Stimulated activated CD4-positive, alpha-beta T cell treated with anti-CD3 and anti-CD28 coated beads, Interleukin-1b, Interleukin-23, amount 100 ng/mL, for 48 hours (primary cell): ENCODE results near the gene ATAT1.

Experiments
- DNase-seq: peaks from one replicate; pipeline ENCODE4 v3.0.0-alpha.2; 2020

The ATAT1 gene

DNA sequence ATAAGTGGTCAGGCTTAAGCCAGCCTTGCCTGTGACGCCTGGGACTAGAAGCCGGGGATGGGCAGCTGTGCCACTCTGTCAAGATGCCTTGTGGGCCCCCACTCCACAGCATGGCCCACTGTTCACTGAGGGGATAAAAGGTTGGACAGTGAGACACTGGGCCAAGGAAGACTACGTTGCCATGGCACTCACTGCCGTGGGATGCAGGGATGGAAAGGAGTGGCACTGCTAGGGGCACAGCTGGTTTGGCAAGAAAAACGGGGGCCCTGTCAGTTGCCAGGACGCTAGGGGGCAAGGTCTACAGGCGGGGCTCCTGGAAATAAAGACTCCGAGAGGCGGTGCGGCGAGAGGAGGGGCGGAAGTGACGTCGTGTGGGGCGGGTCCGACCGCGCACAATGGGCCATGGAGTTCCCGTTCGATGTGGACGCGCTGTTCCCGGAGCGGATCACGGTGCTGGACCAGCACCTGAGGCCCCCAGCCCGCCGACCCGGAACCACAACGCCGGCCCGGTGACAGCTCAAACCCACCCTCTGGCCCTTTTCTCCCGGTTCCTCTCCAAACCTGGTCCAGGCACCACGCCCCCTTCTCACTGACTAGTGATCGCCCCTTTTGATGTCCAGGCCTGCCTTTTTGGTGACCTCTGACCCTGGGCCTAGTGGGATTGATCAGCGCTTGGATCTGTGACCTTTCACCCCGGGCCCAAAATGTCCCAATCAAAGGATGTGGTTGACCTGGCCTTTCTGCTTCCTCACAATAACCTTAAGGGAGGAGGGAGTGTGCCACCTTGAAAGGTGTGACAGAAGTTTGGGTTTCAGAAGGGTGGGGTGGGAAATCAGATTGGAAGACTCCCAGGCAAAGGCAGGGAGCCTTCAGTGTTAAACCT, at the start of gene ATAT1:
ATAT1 (plus strand) TSS at position 391 of the 883 bp plus-strand sequence.
- DNase-seq: peak; percentile 83

DNA sequence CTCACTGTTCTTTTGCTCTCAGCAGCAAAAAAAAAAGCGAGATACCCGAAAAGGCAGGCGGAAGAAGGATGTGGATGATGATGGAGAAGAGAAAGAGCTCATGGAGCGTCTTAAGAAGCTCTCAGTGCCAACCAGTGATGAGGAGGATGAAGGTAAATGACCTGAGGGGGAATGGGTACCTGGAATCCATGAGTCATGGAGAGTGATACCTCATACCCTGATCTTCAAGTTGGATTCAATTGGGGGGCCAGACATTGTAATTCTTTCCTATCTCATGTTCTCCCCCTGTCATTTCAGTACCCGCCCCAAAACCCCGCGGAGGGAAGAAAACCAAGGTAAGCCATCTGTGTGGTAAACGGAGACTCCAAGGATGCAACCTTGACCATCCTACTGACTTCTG, 48.6 kb upstream of the ATAT1 start:
- no peak for DNase-seq

DNA sequence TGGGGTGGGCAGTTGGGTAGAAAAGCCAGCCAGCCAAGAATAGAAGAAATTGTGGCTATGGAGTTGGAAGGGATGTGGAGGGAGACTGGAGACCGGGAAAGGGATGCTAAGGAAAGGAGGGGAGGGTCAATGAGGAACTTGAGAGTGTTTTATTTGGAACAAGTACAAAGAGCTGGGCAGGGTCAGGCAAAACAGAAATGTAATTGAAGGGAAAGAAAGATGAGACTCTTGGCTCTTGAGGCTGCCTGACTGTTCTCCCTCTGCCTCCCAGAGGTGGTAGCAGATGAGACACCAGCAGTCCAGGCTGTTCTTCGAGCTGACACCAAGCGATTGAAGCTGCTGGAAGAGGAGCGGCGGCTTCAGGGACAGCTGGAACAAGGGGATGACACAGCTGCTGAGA, 42.8 kb upstream of the ATAT1 start:
- no peak for DNase-seq

DNA sequence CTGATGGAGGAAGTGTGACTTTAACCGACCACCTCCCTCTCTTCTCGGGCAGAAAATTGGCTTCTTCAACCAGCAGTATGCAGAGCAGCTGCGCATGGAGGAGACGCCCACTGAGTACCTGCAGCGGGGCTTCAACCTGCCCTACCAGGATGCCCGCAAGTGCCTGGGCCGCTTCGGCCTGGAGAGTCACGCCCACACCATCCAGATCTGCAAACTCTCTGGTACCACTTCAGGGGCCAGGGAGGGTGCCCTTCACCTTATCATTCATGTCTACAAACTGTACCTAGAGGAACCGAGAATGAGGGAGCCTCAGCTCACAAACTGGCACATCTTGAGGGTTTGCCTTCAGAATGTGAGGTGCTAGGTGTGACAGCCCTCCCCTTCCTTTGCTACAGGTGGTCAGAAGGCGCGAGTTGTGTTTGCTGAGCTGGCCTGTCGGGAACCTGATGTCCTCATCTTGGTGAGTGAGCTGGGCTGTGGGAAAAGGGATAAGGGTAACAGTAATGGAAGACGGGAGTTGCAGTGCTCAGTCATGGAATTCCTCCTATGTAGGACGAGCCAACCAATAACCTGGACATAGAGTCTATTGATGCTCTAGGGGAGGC, 36.8 kb upstream of the ATAT1 start:
- DNase-seq: no peak

DNA sequence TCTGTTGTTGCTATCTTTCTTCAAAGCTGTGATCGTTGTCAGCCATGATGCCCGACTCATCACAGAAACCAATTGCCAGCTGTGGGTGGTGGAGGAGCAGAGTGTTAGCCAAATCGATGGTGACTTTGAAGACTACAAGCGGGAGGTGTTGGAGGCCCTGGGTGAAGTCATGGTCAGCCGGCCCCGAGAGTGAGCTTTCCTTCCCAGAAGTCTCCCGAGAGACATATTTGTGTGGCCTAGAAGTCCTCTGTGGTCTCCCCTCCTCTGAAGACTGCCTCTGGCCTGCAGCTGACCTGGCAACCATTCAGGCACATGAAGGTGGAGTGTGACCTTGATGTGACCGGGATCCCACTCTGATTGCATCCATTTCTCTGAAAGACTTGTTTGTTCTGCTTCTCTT, 36.2 kb upstream of the ATAT1 start:
- DNase-seq: no peak

DNA sequence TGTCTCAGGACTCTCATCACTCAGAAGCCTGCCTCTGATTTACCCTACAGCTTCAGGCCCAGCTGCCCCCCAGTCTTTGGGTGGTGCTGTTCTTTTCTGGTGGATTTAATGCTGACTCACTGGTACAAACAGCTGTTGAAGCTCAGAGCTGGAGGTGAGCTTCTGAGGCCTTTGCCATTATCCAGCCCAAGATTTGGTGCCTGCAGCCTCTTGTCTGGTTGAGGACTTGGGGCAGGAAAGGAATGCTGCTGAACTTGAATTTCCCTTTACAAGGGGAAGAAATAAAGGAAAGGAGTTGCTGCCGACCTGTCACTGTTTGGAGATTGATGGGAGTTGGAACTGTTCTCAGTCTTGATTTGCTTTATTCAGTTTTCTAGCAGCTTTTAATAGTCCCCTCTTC, 35.7 kb upstream of the ATAT1 start:
- DNase-seq: no peak

DNA sequence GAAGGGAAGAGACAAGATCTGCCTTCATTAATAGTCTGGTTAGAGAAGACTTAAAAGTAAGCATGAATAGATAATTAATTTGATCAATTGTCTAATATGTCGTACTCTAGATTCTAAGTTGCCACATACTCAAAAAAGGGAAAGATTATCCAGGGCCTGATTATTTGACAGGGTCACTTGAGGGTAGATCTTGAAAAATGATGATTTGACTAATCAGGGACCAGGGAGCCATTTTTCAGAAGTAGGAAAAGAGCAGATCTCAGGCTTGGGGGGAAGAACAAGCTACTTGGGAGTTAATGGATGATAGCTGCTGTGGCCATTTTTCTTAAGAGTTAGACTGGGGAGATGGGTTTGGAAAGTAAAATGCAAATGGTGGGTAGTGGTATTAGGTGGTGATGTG, 34.4 kb upstream of the ATAT1 start:
- DNase-seq: no peak

DNA sequence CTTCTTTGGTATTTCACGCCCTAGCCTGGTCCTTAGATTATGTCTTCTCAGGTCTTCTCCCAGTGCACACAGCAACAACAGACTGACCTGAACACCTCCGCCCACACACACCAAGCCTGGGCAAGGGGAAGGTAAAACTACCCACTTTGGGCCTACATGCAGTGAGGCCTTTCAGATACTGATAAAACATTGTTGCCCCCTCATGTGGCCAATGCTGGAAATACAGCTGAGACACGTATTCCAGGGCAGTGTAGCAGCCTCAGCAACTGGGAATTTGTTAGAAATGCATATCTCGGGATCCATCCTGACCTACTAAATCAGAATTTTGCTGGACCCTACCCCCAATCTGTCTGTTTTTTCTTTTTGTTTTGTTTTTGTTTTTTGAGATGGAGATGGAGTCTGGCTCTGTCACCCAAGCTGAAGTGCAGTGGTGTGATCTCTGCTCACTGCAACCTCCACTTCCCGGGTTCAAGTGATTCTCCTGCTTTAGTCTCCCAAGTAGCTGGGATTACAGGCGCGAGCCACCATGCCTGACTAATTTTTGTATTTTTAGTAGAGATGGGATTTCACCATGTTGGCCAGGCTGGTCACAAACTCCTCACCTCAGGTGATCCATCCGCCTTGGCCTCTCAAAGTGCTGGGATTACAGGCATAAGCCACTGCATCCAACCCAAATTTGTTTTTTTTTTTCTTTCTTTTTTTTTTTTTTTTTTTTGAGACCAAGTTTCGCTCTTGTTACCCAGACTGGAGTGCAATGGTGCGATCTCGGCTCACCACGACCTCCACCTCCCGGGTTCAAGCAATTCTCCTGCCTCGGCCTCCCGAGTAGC, 29.1 kb upstream of the ATAT1 start:
- DNase-seq: peak; percentile 72

DNA sequence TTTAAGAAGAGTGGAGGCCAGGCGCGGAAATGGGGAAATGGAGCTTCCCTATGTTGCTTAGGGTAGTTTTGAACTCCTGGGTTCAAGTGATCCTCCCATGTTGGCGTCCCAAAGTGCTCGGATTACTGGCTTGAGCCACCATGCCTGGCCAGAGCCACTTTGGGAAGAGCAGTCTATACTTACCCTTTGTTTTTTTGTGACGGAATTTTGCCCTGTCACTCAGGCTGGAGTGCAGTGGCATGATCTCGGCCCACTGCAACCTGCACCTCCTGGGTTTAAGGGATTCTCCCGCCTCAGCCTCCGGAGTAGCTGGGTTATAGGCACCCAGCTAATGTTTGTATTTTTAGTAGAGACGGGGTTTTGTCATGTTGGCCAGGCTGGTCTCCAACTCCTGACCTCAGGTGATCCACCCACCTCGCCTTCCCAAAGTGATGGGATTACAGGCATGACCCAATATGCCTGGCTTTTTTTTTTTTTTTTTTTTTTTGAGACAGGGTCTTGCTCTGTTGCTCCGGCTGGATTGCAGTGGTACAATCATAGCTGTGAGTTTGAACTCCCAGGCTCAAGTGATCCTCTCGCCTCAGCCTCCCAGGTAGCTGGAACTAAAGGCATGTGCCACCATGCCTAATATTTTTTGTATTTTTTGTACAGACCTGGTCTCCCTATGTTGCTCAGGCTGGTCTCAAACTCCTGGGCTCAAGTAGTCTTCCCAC, 27.6 kb upstream of the ATAT1 start:
- no peak for DNase-seq

DNA sequence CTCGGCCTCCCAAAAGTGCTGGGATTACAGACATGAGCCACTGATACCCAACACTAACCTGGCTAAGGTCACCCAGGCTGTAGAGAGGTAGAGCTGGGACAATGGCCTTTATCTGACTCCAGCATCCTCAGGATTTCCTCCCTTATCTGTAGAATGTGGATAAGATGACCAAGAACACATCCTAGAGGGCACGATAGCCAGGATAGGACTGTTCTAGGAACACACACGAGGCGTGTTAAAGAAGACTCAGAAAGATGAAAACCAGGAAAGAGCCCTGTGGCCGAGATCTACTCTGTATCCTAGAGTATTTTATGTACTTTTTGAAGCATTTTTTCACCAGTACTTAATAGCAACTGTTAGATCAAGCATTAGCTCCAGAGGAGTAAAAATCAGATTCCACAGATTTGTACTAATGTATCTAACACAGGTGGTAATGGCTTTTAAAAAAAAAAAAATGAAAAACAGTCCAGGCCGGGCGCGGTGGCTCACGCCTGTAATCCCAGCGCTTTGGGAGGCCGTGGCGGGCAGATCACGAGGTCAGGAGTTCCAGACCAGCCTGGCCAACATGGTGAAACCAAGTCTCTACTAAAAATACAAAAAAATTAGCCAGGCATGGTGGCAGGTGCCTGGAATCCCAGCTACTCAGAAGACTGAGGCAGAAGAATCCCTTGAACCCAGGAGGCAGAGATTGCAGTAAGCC, 26.9 kb upstream of the ATAT1 start:
- DNase-seq: no peak

DNA sequence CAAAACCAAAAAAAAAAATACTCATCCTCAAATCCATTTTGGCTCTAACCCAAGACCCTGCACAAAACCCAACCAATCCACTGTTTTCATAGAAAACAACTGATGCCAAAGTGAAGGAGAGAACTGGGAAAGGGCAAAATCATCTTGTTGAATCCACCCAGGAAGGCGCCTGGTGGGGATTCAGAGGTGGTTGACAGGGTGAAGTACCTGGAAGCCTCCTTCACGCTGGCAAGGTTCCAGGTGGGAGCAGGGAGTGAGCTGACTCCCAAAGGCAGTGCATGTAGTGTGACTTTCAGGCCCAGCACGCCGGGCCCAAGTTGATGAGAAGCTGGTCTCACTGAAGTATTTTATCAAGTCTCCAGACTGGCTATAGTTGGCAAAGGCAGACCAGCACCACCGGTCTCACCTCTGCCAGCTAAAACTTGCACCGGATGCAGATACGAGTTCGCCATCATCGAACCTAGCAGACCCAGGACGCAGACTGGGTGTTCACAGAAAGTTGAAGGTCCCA, 26.2 kb upstream of the ATAT1 start:
- no peak for DNase-seq

DNA sequence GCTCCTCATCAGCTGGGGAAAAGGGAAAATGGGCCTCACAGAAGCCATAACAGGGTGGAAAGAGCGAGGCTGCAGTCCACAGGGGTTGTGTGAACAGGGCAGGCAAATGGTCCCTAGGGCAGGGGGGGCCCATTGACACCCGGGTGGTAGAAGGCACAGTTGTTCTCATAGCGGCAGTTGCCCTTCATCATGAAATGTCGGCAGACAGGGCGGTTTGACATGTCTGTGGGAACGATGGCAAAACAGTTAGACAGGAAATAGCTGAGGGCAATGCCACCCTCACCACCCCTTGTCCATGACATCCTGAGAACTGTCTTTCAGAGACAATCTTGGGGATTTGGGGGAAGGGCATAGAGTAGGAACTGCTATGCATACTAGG, 25.2 kb upstream of the ATAT1 start:
- no peak for DNase-seq

DNA sequence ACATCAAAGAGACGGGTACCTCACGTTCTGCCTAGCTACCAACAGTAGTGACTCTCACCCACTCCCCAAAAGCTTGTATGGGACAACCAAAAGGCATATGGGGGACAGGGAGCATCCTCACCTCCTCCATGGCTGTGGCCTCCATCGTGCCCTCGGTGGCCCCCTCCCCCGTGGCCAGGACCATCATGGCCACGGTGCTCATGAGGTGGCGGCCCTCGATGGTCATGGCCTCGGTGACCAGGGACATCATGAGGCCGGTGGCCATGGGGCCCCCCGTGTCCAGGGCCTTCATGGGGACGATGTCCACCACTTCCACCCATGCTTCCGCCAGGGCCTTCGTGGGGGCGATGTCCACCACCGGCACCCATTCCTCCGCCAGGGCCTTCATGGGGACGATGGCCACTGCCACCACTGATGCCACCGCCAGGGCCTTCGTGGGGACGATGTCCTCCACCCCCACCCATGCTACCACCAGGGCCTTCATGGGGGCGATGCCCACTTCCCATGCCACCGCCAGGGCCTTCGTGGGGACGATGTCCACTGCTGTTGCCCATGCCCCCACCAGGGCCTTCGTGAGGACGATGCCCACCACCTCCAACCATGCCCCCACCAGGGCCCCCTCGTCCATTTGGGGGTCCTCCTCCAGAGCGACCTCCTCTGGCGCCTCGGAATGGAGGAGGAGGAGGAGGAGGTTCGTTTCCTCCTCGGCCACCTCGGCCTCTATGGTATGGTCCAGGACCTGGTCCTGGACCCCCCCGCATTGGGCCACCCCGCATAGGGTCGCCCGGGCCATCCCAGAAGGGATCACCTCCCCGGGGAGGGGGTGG, 24.6 kb upstream of the ATAT1 start:
- no peak for DNase-seq

DNA sequence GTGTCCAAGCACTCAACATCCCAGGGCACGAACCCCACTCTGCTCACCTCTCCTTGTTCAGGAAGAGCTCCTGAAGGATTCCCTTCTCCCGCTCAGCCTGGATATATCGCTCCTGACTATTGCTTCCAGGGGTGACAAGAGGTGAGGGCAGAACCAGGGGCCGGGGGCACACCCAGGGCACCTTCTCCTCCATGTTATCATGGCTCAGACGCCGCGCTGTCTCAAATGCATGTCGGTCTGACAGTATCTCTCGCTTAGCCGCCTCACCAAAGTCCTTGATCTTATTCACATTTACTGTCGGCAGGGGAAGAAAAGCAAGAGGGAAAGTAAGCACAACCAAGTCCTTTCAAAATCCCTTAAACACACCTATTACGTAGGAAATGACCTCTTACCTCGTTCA, 22.7 kb upstream of the ATAT1 start:
- no peak for DNase-seq

DNA sequence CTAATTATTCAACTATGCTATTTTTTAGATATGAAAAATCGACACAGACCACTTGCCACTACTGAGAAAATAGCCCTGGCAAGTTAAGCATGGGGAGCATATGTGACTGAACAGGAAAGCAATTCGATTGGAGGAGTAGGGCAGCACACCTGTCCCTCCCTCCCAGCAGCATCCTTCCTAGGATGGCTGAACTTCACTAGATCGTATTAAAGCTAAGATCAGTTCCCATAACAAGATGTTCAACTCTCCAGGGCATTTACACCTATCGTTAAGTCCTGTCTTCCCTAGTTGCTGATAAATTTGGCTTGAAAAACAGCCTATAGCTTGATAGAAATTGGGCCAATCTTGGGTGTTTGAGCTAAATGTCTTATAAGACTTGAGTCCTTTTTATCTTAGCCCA, 16.6 kb upstream of the ATAT1 start:
- DNase-seq: no peak

DNA sequence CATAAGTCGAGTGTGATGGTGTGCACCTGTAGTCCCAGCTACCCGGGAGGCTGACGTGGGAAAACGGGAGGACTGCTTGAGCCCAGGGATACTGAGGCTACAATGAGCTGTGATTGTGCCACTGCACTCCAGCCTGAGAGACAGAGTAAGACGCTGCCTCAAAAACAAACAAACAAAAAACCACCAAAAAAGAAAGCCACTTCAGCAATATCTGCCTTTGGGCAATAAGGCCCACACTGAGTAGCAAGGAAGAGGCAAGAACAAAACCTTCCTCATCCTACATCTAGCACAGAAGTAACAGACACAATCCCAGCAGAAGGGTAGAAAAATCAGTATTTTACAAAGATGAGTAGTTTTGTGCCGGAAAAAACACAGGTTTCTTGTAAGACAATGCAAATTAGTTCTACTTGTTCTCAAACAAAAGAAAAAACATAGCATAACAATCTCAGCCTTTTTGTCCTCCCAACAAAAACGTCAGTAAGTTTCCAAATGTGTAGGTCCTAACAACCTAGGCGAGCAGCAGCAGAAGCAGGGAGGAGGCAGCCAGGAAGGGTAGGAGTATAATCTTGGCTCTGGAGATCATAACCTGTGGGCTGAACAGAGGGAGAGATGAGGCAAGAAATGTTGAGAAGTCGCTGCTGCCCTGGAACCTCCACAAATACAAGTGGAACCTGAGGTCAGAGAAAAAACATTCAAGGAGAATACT, 15.4 kb upstream of the ATAT1 start:
- DNase-seq: no peak

DNA sequence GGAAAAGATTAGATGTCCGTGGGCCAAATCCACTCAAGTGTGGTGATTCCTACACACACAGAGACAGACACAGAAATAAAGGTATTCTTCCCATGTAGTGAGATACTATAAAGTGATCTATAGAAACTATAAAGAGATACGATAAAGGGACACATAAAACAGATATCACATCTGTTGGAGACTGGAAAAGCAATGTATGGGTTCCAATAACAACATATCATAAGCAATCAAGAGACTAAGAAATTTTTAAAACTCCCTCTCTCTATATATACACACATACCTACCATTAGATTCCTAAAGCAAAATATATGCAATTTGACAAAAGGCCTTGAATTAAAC, 14.8 kb upstream of the ATAT1 start:
- DNase-seq: no peak

DNA sequence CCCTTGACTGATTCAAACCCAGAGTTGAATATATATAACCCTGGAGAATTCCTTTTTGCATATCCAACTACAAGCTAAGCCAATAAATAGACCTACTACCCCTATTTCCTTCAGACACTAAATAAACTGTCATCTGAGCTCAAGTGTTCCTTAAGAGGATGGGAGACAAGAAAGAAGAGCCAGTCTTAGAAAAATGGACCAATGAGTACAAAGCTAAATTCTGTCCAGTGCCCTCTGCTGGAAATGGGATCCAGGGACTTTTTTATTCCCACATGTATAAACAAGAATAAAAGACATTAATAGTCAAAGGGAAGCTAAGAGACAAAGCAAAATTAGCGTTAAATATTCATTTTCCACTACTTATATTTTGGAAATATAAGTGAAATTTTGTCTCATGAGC, 14.5 kb upstream of the ATAT1 start:
- DNase-seq: no peak

DNA sequence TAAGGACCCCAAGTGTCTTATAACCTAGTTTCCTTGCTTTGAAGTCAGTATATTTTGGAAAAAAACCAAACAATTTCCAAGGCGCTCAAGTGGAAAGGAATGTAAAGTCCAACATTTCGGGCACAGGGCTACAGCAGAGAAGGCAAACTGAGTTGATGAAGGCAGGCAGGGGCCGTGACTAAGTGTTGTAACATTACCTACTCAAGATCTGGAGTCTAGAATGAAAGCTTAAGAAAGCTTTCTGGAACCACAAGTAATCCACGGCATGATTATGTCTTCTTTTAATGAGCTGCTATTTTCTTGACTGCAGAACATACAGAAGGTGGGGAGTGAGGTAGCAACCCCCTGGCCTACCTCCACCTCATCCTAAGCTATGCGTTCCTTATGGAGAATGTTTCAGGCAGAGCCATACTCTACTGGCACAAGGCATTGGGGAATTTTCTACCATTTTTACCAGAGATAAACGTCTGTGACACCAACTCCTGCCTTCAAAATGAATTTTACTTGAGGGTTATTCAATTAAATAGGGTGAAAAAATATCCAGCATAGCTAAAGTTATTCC, 13.9 kb upstream of the ATAT1 start:
- DNase-seq: no peak

DNA sequence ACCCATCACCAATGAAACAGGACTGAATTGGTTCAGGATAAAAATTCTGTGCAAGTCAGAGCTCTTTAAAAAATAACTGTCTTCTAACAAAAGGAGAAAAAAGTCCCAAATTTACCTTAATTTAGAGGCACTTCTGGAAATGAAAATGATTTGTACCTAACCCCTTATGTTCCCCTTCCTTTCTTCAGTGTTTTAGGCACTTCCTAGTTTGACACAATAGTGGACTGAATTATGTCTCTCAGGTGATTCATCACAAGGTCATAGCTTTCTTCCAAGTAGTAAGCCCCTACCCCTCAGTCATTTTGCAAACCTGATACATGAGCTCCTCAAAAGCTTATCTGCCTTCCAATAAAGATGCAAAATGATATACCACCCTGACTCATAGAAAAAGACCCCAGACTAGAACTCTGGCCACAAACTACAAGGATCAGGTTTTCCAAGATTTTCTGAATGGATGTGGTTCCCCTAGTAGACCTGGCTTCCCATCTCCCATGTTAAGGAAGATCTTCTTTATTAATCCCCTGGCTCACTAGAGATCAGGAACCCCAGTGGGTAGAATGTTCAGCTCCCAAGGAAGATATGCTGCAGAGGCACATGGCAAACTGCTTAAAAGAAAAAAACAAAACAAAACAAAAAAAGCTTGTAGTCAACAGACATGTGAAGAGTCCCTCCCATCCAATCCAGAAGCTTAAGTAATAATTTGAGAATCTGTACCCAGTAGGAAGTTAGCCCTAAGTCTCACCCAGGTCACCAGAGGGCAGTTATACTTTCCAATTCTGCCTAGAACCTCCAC, 13.2 kb upstream of the ATAT1 start:
- DNase-seq: no peak
